ENCODE measurements around the gene MTHFSD. TPM values are rescaled to one million over a fixed set of nuclear protein-coding genes. Genes with fewer than 3 reads are reported as not detected.

MTHFSD gene
- total RNA-seq (2022) (47.8 and 48.9 TPM in 2 replicates), Bru-seq, nascent RNA (percentile 77 among the genes with signal in this experiment), BruChase-seq, experiment 1, labeled RNA remaining after a 6-hour chase (percentile 64 among the genes with signal in this experiment), BruChase-seq, experiment 2, labeled RNA remaining after a 2-hour chase (percentile 74 among the genes with signal in this experiment)
- long read RNA-seq, transcript MTHFSD-203 (8 exons, 1,207 nt): minor isoform, 5 of 43 reads
- long read RNA-seq, transcript MTHFSD-202 (8 exons, 1,210 nt): major isoform, 16 of 43 reads
- long read RNA-seq, partial matches to known transcripts: 2 of 43 reads
- long read RNA-seq, other reads (novel, unspliced or antisense): 7 of 43 reads

DNA sequence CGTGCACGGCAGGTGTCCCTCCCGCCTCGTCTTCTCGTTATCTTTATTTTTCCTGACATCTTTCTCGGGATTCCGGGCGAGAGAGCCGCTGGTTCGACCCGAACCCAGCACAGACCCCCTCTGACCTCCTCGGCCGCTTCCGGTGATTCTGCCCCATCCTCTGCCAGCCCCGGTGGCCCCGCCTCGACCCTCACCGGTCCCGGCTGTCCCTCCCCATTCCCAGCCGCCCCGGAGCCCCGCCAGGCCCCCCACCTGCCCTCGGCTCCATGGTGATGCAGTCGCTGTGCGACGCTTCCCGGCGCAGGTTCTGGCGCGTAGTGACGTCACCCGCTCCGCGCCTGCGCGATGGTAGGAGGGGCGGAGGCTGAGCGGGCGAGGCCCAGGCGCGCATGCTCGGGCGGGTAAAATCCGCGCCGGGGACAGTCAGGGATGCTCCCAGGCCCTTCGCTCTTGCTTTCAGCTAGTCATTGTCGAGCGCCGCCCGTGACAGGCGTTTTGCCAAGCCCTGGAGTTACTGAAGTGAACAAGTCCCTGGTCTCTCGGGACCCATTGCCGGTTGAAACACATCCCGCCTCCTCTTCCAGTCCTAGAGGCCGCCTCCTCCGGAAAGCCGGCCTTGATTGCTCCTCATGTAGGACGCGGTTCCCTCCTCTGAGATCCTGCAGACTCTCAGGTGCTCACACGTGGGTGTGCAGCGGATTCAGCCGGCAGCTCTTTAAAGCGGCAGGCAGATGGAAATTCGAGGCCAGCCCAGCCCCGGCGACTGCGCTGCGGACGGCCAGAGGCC, at the start of gene MTHFSD:
Gene MTHFSD (minus strand): TSS at position 319 of the 787 bp plus-strand sequence. CDS start 51 bp downstream, at position 268.
- CTCF ChIA-PET: interaction anchor here (1.0 kb wide), 1 partner anchor 507 kb away, joined by 3 read pairs; no protein-coding TSS in a partner anchor
- H3K4me1 Mint-ChIP-seq (ENCODE audit: low read depth, unreplicated experiment): no peaks in the 10 kb centered on the region
- no peaks in the 10 kb centered on the region for H3K9me3 Mint-ChIP-seq (ENCODE audit: low read depth, unreplicated experiment)
- TF ChIP-seq, protein P1, sequence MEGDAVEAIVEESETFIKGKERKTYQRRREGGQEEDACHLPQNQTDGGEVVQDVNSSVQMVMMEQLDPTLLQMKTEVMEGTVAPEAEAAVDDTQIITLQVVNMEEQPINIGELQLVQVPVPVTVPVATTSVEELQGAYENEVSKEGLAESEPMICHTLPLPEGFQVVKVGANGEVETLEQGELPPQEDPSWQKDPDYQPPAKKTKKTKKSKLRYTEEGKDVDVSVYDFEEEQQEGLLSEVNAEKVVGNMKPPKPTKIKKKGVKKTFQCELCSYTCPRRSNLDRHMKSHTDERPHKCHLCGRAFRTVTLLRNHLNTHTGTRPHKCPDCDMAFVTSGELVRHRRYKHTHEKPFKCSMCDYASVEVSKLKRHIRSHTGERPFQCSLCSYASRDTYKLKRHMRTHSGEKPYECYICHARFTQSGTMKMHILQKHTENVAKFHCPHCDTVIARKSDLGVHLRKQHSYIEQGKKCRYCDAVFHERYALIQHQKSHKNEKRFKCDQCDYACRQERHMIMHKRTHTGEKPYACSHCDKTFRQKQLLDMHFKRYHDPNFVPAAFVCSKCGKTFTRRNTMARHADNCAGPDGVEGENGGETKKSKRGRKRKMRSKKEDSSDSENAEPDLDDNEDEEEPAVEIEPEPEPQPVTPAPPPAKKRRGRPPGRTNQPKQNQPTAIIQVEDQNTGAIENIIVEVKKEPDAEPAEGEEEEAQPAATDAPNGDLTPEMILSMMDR (IDR thresholded peaks at IDR 0.05; ENCODE audit: unreplicated experiment): no peak
- peak within 1 kb of the TSS; percentile 96 for H3K27ac Mint-ChIP-seq (ENCODE audit: unreplicated experiment)
- intact Hi-C loops (cut with micrococcal nuclease; ENCODE audit: unreplicated experiment): no loop called here
- TSS peak; percentile 99 for BruUV-seq (replicated peaks)
- peak; percentile 98 for DNase-seq
- peaks cover 29% of the 10 kb centered on the region for H3K36me3 Mint-ChIP-seq (ENCODE audit: insufficient read depth, unreplicated experiment)
- peak within 1 kb of the TSS; percentile 92 for H3K4me3 Mint-ChIP-seq (ENCODE audit: low read depth, unreplicated experiment)
- H3K27me3 Mint-ChIP-seq (ENCODE audit: unreplicated experiment): peaks cover 14% of the 10 kb centered on the region

DNA sequence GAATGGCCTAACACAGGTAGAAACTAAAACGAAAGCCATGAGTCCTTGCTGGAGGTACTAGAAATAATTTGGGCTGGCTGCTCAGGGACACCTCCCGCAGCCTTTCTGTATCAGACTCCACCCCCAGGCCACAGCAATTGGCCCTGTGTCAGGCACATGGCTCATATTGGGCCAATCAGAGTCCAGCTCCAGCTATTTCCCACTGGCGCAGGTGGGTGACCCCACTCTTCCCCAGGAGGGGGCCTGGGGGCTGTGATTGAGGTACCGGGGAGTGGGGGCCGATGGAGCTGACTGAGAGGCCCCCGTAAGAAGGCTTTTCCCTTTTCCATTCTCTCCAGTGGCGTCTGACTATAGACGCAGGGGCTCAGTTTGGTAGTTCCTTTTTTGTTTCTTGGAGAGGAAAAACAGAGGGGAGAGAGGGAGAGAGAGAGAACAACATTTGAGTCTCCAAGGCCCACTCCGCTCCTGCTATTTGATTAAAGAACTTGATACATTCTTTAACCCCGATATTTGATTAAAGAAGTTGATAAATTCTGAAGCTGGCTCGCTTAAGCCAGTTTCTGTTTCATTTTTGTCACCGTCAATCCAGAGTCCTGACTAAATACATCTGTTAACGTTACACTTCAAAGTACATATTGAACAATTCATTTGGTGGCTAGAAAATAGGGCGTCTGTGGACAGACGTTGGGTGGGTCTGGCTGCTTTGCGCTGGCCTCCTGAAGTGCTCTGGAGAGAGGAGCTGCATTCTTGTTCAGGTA, 49.6 kb upstream of the MTHFSD start:
- no peaks in the 10 kb centered on the region for H3K36me3 Mint-ChIP-seq (ENCODE audit: insufficient read depth, unreplicated experiment)
- no TSS peak for BruUV-seq (replicated peaks)
- H3K9me3 Mint-ChIP-seq (ENCODE audit: low read depth, unreplicated experiment): peaks cover 7% of the 10 kb centered on the region
- CTCF ChIA-PET: interaction anchor here (1.1 kb wide), 1 partner anchor 40 kb away, joined by 4 read pairs; no protein-coding TSS in a partner anchor
- peaks cover 14% of the 10 kb centered on the region for H3K27me3 Mint-ChIP-seq (ENCODE audit: unreplicated experiment)
- H3K4me1 Mint-ChIP-seq (ENCODE audit: low read depth, unreplicated experiment): peaks cover 7% of the 10 kb centered on the region
- H3K4me3 Mint-ChIP-seq (ENCODE audit: low read depth, unreplicated experiment): no peak overlapping the region
- TF ChIP-seq, protein P1 (IDR thresholded peaks at IDR 0.05; ENCODE audit: unreplicated experiment): no peak
- intact Hi-C loops (cut with micrococcal nuclease; ENCODE audit: unreplicated experiment): no loop called here
- no peak overlapping the region for H3K27ac Mint-ChIP-seq (ENCODE audit: unreplicated experiment)
- DNase-seq: no peak

DNA sequence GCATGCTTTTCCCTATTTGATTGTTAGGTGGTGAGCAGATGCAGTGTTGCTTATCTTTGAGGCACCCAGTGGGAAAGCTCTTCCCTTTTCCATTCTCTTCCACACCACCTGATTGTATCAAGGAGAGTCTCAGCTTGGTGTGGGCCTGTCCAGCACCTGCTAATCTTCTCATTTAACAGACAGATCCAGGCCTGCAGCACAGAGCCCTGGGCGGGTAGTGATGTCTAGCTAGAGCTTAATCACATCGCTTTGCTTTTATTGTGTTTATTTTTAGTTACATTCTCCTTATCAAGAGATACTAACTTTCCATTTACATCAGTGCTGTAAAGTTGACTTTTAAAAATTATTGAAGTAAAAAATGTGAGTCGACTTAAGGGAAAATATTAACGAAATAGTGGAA, 47.5 kb upstream of the MTHFSD start:
- peaks cover 12% of the 10 kb centered on the region for H3K9me3 Mint-ChIP-seq (ENCODE audit: low read depth, unreplicated experiment)
- CTCF ChIA-PET: no interaction called here
- no peak overlapping the region for H3K4me3 Mint-ChIP-seq (ENCODE audit: low read depth, unreplicated experiment)
- BruUV-seq (replicated peaks): no TSS peak
- no peak for DNase-seq
- H3K36me3 Mint-ChIP-seq (ENCODE audit: insufficient read depth, unreplicated experiment): peaks cover 8% of the 10 kb centered on the region
- intact Hi-C loops (cut with micrococcal nuclease; ENCODE audit: unreplicated experiment): no loop called here
- H3K27ac Mint-ChIP-seq (ENCODE audit: unreplicated experiment): no peak overlapping the region
- TF ChIP-seq, protein P1 (IDR thresholded peaks at IDR 0.05; ENCODE audit: unreplicated experiment): no peak
- no peaks in the 10 kb centered on the region for H3K4me1 Mint-ChIP-seq (ENCODE audit: low read depth, unreplicated experiment)
- H3K27me3 Mint-ChIP-seq (ENCODE audit: unreplicated experiment): peaks cover 22% of the 10 kb centered on the region

GRCh38 chr16:86601356-86601755, 46.3 kb upstream of the MTHFSD start:
- Mint-ChIP-seq H3K4me3 (ENCODE audit: low read depth, unreplicated experiment) (no peak overlapping the region), H3K36me3 (ENCODE audit: insufficient read depth, unreplicated experiment) (peaks cover 8% of the 10 kb centered on the region), H3K27me3 (ENCODE audit: unreplicated experiment) (peaks cover 22% of the 10 kb centered on the region), H3K9me3 (ENCODE audit: low read depth, unreplicated experiment) (peaks cover 8% of the 10 kb centered on the region), H3K4me1 (ENCODE audit: low read depth, unreplicated experiment) (no peaks in the 10 kb centered on the region), H3K27ac (ENCODE audit: unreplicated experiment) (no peak overlapping the region)
- intact Hi-C loops (cut with micrococcal nuclease; ENCODE audit: unreplicated experiment): no loop called here
- no peak for DNase-seq
- TF ChIP-seq, protein P1 (IDR thresholded peaks at IDR 0.05; ENCODE audit: unreplicated experiment): no peak
- CTCF ChIA-PET: no interaction called here
- BruUV-seq (replicated peaks): no TSS peak

Measured in Calu3 (cell line).